IPS DF 4.7 (cell line): ENCODE measurements around the gene CNTNAP2.

ENCODE experiments used
- DNase-seq: peaks from one replicate; pipeline ENCODE4 v3.0.0-alpha.2; 2013; ENCODE audit warnings: low spot score; ENCODE audit errors: extremely low read depth

The CNTNAP2 gene

GRCh38 chr7:146661435-146661834, 544.8 kb downstream of the CNTNAP2 start:
- DNase-seq, result no peak

DNA sequence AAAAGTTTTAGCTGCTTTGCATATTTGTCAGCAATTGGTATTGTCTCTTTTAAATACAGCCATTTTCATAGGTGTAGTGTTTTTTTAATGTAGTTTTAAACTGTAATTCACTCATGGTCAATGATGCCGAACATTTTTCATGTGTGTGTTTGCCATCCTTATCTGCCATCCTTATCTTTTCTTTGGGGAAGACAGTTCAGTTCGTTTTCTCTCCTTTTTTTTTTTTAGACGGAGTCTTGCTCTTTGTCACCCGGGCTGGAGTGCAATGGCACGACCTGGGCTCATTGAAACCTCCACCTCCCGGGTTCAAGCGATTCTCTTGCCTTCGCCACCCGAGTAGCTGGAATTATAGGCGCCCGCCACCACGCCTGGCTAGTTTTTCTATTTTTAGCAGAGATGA, 545.3 kb downstream of the CNTNAP2 start:
- no peak for DNase-seq

GRCh38 chr7:146665023-146665422, 548.4 kb downstream of the CNTNAP2 start:
- DNase-seq, result no peak

GRCh38 chr7:146670532-146670931, 553.9 kb downstream of the CNTNAP2 start:
- peak; percentile 3 for DNase-seq

GRCh38 chr7:146681487-146681886, 564.9 kb downstream of the CNTNAP2 start:
- DNase-seq, result no peak

DNA sequence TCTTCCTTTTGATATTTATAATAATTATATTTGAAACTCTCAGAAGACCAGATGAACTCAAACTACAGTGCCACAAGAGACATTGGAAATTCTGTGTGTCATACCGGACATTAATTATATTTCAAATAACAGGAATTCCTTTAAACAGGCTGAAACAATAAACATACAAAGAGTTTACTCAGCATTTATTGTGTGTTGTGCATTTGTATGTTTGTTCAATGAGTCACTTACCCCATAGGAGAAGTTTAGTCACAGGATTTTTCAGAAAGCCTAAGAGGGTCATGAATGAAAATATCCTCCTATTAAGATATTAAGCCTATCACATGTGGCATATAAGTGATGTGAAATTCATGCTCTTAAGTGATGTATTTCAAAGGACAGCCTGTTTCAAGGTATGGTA, 566.8 kb downstream of the CNTNAP2 start:
- no peak for DNase-seq

- no peak for DNase-seq
Observed at GRCh38 chr7:146690987-146691386, 574.4 kb downstream of the CNTNAP2 start.

- DNase-seq, result no peak
Observed at GRCh38 chr7:146698995-146699610, 582.5 kb downstream of the CNTNAP2 start.

- no peak for DNase-seq
Observed at GRCh38 chr7:146700015-146700560, 583.5 kb downstream of the CNTNAP2 start.

DNA sequence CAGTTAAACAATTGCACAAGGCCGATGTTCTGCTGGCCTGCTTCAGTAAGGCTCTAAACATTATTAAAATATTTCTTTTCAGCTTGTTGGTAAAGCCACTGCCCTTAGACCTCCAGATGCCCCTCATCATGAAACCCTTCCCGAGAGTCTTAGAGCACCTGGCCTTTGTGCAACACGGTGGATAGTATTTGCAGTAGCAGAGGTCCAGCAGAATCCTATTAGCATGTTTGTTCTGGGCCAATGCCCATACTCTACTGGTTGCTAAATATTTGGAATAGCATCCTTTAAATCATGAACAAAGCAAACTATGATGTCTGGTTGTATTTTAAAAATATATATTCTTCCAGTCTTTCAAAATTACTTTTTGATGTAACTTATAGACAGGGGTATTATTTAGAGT, 584.6 kb downstream of the CNTNAP2 start:
- DNase-seq, result no peak

DNA sequence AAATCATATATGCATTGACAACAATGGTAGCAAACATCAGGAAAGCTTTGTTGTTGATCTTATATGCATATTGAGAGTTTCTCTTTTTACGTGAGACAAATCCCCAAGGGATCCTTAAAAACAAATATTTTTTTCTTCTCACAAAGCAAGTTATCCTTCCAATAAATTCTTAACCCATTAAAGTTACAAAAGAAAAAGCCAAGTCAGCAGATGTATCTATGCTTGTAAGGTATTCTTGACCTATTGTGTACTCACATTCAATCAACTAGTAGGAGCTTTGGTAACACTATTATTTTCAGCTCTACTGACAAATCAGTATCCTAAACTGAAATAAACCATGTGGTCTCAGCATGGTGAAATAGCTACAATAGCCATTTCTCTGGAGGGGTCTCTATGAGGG, 586.3 kb downstream of the CNTNAP2 start:
- DNase-seq, result no peak

- DNase-seq, result no peak
Observed at GRCh38 chr7:146709451-146710027, 592.9 kb downstream of the CNTNAP2 start.

DNA sequence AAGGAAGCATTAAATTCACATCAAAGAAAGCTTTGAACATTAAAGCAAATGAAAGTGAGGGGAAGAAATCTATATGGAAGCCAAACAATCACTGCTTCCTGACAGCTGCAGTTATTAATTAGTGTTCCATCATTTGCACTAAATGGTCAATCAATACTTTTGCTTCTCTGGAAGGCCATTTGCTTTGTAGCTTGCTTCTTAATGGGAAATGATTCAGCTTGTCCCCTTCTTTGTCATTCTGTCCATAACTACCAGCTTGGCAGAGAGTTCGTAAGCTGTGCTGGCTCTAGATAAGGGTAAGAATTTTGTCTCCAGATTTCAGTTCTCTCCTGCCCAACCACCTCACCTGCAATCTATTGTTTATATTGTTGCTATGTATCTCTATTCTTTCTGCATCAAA, 596.6 kb downstream of the CNTNAP2 start:
- DNase-seq, result no peak

DNA sequence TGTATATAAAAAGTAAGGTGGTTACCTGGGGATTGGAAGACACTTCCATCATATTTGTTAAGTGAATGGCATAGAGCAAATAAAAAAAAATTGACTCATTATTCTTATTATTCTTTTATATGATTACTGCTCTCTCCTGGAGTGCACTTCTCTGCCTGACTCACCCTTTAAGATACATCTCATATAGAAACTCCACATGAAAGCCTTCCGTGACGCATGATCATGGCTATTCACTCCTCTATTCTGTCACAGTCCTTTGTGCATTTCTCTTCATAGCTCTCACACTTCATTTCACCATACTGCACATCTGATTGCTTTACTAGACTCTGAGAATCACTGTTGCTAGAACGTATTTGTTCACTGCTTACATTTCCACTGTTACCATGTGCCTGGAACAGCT, 597.3 kb downstream of the CNTNAP2 start:
- DNase-seq, result no peak

DNA sequence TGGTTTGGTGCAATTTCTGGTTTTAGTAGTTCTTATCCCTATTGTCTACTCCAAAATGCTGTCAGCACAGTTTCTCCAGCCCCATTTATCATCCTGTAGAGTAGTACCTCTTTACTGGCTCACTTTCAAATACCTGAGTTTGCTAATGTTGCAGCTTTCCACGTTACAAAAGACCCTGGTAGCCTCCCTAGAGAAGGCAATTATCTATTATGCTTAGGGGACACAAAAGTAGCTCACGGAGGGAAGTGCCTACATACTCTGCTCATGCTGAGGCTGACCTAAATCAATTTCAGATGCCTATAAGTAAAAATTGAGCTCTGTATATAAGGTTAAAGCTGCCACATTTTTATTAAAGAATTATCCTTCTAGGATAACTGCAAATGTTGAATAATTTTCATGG, 603.6 kb downstream of the CNTNAP2 start:
- no peak for DNase-seq

DNA sequence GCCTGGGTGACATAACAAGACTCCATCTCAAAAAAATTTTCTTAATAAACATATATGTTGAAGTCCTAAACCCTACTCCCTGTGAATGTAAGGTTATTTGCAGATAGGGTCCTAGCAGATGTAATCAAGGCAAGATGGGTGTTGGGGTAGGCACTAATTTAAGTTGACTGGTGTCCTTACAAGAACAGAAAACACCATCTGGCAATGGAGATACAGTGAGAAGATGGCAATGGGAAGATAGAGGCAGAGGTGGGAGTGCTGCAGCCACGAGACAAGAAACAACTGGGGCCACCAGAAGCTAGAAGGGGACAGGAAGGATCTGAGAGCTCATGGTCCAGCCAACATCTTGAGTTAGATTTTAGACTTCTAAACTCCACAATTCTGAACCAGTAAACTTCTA, 606.4 kb downstream of the CNTNAP2 start:
- DNase-seq, result no peak

DNA sequence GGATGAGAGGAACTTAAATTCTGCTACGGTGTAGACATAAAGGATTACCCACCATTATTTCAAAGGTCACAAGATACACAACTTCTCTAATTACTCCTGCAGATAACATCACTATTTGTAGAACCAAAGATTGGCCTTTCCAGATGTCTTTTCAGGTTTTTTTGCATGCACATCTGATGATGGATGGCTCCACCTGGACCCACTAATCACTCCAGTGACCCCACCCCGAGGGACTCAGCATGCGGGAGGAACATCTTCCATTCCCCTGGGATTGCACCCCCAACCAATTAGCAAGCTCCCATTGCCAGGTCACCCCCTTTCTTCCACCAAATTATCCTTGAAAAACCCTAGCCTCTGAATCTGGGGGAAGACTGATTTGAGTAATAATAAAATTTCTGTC, 608.9 kb downstream of the CNTNAP2 start:
- DNase-seq, result no peak

- no peak for DNase-seq
Observed at GRCh38 chr7:146728141-146728540, 611.5 kb downstream of the CNTNAP2 start.

GRCh38 chr7:146728611-146729010, 612.0 kb downstream of the CNTNAP2 start:
- DNase-seq, result no peak

- no peak for DNase-seq
Observed at GRCh38 chr7:146731185-146731584, 614.6 kb downstream of the CNTNAP2 start.

GRCh38 chr7:146735992-146736391, 619.4 kb downstream of the CNTNAP2 start:
- no peak for DNase-seq

DNA sequence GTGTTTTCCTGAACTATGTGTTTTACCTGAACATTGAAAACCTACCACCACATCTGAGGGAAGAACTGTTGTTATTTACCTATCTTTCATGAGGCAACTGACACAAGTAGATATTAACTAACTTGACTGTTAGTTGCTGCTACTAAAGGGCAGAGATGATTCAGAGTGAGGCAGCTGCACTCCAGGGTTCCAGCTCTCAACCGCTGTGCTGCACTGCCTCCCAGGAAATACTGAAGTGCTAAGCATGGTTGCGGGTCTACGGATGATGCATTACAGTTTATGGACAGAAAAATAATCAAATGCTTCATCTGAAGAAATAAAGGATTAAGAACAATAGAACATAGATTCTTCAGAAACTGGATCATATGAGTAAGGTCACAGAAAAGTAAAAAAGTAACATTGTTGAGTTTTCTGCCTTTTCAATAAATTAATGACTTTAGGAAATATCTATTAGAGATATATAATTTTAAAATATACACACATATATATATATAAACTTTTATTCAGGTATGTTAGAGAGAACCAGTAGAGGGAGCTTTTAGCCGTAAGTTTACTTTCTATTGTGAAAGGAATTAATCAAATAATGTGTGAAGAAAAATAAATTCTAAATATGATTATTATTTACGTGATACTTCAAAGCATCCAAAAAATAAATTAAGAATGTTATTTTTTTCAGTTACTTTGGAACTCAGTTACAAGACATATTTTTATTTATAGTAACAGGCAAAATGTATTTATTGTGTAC, 620.0 kb downstream of the CNTNAP2 start:
- no peak for DNase-seq

DNA sequence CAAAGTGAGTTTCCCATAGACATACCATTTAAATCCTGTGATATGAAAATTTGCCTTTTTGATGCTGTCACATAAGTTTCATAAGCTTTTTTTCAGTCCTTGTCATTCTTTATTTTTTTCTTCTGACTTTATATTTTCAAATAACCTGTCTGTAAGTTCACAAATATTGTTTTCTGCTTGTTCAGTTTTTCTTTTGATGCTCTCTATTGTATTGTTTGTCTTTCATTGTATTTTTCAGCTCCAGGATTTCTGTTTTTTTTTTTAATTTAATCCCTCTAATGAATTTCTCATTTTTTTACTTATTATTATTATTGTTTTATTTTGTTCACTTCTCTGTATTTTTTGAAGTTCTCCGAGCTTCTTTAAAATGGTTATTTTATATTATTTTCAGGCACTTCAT, 623.4 kb downstream of the CNTNAP2 start:
- DNase-seq, result no peak
